SU-DHL-6 (cell line): ENCODE measurements around the gene HLA-DQB1.

ENCODE experiments used
- CTCF ChIP-seq: fragments of 200-600 bp; sonication (generic); IDR thresholded peaks from one replicate; pipeline ENCODE4 v1.5.1; 2017; ENCODE audit warnings: antibody characterized with exemption, mild to moderate bottlenecking, low read length, moderate library complexity; ENCODE audit not compliant: insufficient read depth, poor library complexity, severe bottlenecking
- EZH2phosphoT487 ChIP-seq: fragments of 200-600 bp; sonication (generic), shearing (Covaris generic); conservative IDR thresholded peaks from 2 replicates; pipeline ENCODE4 v1.6.1; 2018; ENCODE audit warnings: mild to moderate bottlenecking, antibody characterized with exemption, low read length, moderate library complexity, mixed read lengths

- TF ChIP-seq CTCF (no peak), EZH2phosphoT487 (no peak)
Observed at GRCh38 chr6:32664354-32664753, 2.1 kb downstream of the HLA-DQB1 start.
